GM18519 (cell line): Measurements from ENCODE around the gene HNRNPA1.
A peak's percentile ranks its signal among the peaks of the same experiment; 100 is the strongest.
"Not testable (repeated sequence)": the region's sequence is repeated elsewhere in the genome, so short reads cannot be mapped to it uniquely, and the experiment has no call there.

ENCODE experiments used
- ATAC-seq: cut with Tn5 transposase; IDR thresholded peaks from one replicate; pipeline ENCODE4 v1.9.1; 2021; ENCODE audit warnings: mild to moderate bottlenecking, moderate library complexity; ENCODE audit not compliant: unreplicated experiment, low FRiP score

The HNRNPA1 gene

GRCh38 chr12:54294953-54295566, 14.5 kb downstream of the HNRNPA1 start:
- no peak for ATAC-seq

DNA sequence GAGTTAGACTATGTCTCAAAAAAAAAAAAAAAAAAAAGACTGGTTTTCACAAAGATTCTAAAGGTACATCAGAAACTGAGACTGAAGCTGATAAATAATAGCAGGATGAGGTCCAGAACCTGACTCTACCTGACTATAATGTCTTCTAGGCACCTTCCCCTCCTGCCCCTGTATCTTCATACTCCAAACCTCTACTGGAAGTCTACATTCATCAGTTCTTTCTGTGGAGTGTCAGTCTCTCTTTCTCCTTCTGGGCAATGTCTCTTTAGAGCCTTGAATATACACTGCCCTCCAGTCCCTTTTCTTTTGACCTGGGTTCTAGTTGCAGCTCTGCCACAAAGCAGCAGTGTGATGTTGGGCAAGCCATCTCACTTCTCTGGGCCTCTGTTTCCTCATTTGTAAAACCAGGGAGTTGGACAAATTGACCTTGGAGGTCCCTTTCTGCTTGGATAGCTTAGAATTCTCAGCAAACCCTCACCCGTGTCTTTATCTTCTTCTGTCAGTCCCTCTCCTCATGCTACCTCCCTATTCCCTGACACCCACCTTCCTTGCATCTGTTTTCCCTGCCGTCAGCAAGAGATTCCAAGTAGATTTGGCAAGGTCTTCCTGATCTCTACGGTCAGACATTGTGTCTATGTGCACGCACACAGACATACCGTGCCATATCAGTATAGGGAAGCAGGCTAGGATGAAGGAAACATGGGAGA, 16.0 kb downstream of the HNRNPA1 start:
- no peak for ATAC-seq

- ATAC-seq = no peak
These were observed 18.4 kb downstream of the HNRNPA1 start for GRCh38 chr12:54298904-54299303.

DNA sequence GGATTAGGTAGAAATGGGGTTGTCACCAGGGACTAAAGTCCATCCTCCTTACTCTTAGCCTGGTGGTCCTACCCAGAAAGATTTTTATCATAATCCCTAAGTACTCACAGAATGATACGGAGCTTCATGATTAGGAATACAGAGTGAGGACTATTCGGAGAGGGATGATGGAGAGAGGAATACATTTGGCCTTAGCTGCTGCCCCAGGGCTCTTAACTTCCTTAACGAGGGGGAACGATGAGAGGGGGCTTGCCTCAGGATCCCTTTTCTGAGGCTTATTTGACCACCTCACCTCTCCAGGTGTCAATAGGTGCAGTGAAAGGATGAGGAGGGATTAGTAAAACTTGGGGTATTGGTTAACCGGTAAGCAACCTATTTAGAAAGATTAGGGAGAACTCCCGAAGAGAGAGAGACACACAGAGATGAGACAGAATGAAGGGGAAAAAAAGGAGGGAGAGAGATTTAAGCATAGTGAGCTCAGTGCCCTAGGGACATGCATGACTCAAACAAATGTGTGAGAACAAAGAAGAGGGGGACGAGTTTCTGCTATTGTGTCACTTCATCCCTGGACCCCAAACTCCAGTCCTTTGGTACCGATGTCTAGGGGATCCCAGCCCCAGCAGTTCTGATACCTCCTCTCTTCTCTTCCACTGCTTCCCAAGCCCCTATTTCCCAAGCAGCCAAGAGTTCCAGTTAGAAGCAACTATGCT, 19.1 kb downstream of the HNRNPA1 start:
- ATAC-seq = no peak

DNA sequence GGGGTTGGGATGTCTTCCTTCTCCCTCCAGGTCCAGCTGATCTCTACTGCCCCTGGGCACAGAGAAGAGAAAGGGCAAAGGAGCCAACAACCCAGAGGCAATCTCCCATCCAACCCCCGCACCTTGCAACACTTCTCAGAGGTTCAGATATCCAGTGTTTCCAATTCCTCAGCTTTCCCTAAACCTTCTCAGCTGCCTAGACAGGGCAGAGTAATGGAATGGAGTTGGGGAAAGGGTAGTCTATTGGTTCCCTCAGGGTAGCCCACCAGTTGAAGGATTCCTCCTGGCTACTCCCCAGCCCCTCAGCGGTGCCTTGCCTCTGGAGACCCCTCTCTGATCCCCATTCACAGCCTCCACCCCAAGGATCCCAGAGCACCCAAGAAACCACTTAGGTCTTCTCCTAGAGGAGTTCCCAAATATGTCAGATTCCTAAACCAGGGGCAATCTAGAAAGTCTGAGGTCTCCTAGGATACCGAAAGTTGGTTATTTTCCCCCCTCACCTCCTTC, 19.8 kb downstream of the HNRNPA1 start:
- ATAC-seq = no peak

- ATAC-seq = no peak
These were observed 20.4 kb downstream of the HNRNPA1 start, which contains the start of gene NFE2 for GRCh38 chr12:54300732-54301427. NFE2 (minus strand) TSS chr12:54301015; CDS start chr12:54295248, 5,767 bp downstream.

GRCh38 chr12:54301428-54302048, 21.0 kb downstream of the HNRNPA1 start:
- ATAC-seq = no peak

- no peak for ATAC-seq
These were observed 23.1 kb downstream of the HNRNPA1 start for GRCh38 chr12:54303640-54304039.

DNA sequence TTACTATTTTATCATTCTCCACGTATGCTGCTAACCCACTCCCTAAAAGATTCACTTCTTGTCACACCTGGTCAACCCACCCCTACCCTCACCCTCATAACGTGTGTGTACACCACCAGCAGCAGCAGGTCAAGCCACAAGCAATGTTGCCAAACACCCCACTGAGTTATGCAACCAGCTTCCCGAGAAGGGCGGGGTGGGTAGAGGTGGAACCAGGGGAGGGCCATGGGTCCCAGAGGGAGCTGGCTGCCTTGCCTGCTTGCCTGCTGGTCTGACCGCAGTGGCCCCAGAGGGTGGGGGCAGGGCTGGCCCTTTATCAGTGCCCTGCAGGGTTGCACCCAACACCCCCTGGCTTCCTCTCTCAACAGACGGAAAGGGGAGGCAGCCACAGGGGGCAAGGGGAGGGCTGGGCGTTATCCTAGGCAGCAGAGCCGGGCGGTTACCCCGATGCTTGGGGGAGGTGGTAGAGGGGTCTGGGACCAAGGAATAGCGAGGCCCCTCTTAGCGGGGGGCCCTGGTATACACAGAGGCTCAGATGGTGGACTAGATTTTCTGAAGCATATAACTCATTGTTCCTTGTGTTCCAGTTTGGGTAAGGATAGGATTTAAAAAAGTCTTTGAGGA, 23.8 kb downstream of the HNRNPA1 start:
- ATAC-seq = no peak

GRCh38 chr12:54306925-54307741, 26.6 kb downstream of the HNRNPA1 start:
- ATAC-seq = no peak

DNA sequence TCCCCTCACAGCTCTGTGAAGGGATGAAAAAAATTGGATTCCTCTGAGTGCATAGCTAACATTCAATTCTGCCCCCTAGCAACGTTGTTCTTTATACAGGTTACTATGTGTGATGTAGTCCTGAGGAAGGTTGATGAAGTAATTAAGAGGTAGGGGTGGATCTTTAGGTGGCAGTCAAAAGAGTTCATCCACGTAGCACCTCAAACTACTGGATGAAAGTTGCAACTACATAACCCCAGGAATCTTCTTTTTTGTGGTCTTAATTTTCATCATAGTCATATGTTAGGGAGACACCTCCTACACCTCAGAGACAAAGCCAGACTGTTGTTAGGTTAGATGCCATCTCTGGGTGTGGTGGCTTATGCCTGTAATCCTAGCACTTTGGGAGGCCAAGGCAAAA, 30.5 kb downstream of the HNRNPA1 start:
- ATAC-seq = no peak

GRCh38 chr12:54312309-54312708, 31.8 kb downstream of the HNRNPA1 start:
- not testable (repeated sequence) for ATAC-seq

DNA sequence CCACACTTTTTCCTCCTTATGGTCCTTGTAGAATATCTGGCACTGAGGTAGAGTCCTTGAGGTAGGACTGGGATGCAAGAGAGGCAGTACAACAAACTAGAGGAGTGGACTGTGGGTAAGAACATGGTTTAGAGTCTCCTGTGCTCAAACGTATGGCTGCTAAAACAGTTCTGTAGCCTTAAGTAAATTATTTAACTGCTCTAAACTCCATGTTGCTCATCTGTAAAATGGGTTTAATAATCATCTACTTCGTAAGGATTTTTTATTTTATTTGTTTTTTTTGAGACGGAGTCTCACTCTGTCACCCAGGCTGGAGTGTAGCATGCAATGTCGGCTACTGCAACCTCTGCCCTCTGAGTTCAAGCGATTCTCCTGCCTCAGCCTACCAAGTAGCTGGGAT, 40.8 kb downstream of the HNRNPA1 start:
- no peak for ATAC-seq

DNA sequence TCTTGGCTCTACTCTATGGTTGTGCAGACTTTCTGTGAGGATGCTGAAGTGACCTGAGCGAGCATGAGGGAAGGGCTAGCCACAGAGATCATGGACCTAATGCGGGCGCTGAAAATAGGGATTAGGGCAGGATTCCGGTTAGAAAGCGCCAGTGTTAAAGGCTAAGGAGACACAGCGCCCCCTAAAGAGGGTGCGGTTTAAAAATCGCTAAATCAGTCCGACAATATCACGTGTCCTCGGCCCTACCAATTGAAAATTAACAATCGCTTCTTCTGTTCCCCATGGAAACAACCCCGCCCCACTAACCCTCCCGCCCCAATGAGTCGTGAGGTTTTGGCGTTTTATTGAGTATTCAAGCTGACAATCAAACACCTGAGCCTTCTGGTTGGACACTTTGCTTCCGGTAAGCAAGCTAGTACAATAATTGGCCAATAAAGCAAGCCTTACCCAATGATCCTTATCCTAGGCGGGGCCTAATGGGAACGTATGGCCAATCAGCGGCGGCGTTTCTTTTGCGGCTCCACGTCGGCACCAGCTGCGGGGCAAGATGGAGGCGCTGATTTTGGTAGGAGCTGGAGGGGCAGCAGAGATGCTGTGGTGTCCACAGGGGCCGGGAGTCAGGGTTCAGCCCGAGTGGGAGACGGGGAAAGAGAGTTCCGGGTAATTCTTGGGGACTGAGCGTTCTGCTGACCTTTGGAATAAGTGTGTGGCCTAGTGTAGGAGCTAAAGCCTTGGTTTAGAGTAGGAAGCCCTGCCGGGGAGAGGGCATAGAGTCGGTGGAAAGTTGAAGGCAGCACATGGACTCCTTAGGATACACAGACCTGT, 44.3 kb downstream of the HNRNPA1 start, which contains the start of gene COPZ1:
COPZ1 (plus strand) TSS at position 515 of the 825 bp plus-strand sequence; CDS start at position 548, 33 bp downstream.
- ATAC-seq = peak; percentile 97

- not testable (repeated sequence) for ATAC-seq
These were observed 45.0 kb downstream of the HNRNPA1 start for GRCh38 chr12:54325442-54326109.

GRCh38 chr12:54328595-54329337, 48.2 kb downstream of the HNRNPA1 start:
- no peak for ATAC-seq

- no peak for ATAC-seq
These were observed 49.2 kb downstream of the HNRNPA1 start for GRCh38 chr12:54329759-54330158.
